GM12873 (cell line): ENCODE data around the gene PLEKHG3.

Experiments
- TF ChIP-seq, protein P1 (sequence below): IDR thresholded peaks from 2 replicates; pipeline ENCODE4 v1.5.1; 2012; ENCODE audit warnings: low read depth, mild to moderate bottlenecking, moderate library complexity, low read length, control low read depth; ENCODE audit not compliant: insufficient read depth; ENCODE audit errors: missing control alignments

Gene PLEKHG3

DNA sequence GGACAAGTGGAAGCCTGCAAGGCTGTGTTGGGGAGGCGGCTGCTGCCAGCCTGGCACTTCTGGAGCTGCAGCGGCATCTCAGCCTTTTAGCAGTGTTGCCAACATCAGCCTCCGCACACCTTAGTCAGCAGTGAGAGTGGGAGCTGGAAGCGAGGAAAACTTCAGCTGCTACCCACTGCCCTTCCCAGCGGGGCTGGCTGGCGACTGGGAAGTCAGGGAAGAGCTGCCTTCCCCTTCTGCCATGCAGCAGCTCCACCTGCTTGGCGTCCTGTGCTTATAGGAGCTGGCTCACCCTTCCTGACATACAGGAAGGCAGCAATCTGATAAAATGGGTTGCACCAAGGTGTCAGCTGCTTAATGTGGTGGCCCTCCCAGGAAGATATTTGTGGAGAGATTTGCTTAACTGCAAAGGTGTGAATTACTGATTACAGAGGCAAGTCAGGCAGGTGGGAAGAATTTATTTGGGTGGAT lies 15.4 kb upstream of the PLEKHG3 start:
- TF ChIP-seq, protein P1, sequence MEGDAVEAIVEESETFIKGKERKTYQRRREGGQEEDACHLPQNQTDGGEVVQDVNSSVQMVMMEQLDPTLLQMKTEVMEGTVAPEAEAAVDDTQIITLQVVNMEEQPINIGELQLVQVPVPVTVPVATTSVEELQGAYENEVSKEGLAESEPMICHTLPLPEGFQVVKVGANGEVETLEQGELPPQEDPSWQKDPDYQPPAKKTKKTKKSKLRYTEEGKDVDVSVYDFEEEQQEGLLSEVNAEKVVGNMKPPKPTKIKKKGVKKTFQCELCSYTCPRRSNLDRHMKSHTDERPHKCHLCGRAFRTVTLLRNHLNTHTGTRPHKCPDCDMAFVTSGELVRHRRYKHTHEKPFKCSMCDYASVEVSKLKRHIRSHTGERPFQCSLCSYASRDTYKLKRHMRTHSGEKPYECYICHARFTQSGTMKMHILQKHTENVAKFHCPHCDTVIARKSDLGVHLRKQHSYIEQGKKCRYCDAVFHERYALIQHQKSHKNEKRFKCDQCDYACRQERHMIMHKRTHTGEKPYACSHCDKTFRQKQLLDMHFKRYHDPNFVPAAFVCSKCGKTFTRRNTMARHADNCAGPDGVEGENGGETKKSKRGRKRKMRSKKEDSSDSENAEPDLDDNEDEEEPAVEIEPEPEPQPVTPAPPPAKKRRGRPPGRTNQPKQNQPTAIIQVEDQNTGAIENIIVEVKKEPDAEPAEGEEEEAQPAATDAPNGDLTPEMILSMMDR = no peak

DNA sequence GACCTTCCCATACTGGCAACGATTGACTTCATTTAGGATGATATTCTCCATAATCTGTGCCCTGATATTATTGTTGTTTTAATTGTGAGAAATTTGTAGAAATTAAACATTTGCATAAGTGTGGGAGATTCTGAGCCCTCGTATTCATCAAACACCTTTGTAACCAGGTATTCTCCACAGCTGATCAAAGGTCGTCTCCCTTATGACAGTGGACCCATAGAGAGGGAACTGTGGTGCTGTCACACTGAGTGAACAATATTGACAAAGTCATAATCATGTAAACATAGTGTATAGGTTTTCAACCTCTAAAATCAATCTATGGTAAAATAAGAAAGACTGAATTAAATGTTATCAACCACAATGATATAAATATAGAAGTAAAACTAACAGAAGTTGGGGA lies 14.9 kb upstream of the PLEKHG3 start:
- TF ChIP-seq, protein P1 = no peak

DNA sequence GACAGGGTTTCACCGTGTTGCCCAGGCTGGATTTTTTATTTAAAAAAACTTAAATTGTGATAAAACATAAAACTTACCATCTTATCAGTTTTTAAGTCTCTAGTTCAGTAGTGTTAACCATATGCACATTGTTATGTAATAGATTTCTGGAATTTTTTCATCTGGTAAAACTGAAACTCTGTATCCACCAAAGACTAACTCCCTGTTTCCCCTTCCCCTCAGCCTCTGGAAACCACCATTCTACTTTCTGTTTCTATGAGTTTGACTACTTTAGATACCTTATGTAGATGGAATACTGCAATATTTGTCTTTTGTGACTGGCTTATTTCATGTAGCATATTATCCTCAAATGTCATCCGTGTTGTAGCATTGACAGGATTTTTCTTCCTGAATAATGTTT lies 12.8 kb upstream of the PLEKHG3 start:
- TF ChIP-seq, protein P1 = no peak

DNA sequence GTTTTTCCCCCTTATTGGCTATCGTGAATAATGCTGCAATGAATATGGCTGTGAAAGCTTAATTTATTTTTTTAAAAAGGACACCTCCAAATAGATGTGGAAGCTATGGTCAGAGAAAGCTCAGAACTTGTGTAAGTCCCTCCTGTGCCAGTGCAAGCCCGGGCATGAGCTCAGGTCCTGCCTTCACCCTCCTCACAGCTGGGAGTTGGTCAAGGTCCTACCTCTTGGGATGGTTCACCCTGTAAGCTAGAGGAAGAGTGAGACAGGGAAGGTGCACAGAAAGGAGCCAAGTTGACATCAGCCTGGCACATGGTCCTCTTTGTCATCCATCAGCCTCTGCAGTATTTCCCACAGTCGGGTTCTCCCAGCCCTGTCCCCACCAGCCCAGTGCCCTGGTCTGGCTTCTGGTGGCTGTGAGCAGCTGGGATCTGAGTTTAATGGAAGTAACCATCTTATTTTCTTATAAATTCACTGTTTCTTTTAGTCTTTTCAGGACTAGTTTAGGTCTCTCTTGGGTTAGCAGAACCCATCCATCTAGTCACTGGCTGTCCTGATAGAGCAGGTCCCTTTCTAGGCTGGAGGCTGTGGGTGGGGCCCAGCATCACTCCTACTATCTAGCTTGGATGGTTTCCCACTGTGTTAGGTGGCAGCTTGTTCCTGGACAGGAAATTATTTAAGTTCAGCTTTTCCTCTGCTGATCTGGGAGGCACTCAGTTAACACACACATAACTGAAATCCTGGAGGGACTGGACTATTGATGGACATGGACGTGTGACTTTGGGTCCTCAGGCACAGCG lies 11.8 kb upstream of the PLEKHG3 start:
- TF ChIP-seq, protein P1 = no peak

DNA sequence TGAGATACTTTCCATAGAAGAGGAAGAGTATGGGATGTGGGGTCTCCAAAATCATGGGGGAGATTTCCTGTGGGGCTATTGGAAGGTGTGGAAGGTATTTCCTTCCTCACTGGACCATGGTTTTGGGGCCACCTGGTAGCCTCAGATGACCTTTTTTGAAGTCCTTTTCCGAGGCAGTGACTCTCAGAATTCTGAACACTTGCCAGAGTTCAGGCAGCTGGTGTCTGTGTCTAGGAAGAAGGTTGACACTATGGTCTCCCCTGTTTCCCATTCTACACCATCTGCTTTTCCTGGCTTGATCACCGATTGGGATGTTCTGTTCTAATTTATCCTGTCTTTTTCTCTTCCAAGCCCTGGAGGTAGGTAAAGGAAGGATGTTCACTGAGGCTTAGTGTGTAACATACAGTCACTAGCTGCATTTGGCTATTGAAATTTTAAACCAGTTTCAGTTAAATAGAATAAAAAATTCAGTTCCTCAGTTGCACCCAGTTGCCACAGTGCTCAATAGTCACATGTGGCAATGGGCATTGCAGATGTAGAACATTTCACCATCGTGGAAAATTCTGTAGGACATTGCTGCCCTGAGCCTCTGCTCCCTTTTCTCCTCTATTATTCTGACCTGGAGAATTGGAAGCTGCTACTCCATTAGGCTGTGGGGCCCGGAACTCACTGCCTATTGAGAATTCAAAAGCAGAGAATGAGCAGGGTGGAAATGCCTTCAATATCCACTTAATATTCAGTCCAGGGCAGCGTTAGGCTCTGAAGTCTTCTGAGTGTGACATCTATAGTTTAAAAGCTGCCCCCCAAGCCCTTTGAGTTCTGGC lies 11.0 kb upstream of the PLEKHG3 start:
- TF ChIP-seq, protein P1 = no peak

DNA sequence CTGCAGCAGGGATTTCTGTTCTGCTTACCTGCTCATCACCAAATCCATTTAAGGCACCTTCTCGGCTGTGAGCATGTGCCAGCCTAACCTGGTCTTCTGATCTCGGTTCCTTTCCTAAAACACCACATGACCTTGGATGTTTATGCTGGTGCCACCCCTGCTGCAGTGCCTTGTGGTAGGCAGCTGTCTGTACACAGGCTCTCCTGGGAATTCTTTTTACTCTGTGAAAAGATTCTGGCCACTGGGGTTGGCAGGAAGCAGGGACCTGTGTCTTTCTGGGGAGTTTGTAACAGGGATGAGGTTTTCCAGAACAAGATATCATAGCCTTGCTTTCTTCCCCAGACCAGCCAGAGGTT lies 10.4 kb upstream of the PLEKHG3 start:
- TF ChIP-seq, protein P1 = no peak

DNA sequence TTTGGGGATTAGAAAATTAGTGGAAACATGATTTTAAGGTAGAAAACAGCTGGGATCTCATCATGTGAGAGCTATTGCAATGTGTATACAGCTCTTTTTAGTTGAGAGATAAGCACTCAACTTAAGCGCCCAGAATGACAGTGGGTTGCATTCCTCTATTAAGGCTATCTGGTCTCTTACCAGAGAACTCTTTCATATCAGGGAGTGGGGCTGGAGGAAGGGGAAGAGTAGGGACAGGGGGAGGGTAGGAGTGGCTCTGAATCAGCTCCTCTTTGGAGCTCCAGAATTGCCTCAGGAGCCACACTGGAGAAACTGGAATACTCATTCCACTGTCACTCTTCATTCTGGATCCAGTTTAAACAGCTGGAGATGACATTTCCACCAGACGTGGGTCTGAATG lies 9.2 kb upstream of the PLEKHG3 start:
- TF ChIP-seq, protein P1 = no peak
